MM.1S (cell line): ENCODE measurements around the gene CAMK4.

Experiments
- CTCF ChIP-seq: fragments of 300-600 bp; sonication (generic); IDR thresholded peaks from 2 replicates; pipeline ENCODE4 v1.5.1; 2016; ENCODE audit warnings: antibody characterized with exemption, low read length, mixed read lengths
- EZH2 ChIP-seq: fragments of 300-600 bp; sonication (generic); optimal IDR thresholded peaks from 2 replicates; pipeline ENCODE3; 2017; ENCODE audit warnings: low read depth, mild to moderate bottlenecking, antibody characterized with exemption, low read length, mixed read lengths
- EZH2phosphoT487 ChIP-seq: fragments of 300-600 bp; sonication (generic); IDR thresholded peaks from 2 replicates; pipeline ENCODE4 v1.6.1; 2018; ENCODE audit warnings: antibody characterized with exemption, low read length

GRCh38 chr5:111347021-111347420, 122.8 kb downstream of the CAMK4 start:
- no peak for TF ChIP-seq CTCF
- no peak for TF ChIP-seq EZH2
- TF ChIP-seq EZH2phosphoT487, result no peak
